ENCODE data around the gene AKAP13. TPM values are rescaled to one million over a fixed set of nuclear protein-coding genes. Genes with fewer than 3 reads are reported as not detected.

The AKAP13 gene, protein sequence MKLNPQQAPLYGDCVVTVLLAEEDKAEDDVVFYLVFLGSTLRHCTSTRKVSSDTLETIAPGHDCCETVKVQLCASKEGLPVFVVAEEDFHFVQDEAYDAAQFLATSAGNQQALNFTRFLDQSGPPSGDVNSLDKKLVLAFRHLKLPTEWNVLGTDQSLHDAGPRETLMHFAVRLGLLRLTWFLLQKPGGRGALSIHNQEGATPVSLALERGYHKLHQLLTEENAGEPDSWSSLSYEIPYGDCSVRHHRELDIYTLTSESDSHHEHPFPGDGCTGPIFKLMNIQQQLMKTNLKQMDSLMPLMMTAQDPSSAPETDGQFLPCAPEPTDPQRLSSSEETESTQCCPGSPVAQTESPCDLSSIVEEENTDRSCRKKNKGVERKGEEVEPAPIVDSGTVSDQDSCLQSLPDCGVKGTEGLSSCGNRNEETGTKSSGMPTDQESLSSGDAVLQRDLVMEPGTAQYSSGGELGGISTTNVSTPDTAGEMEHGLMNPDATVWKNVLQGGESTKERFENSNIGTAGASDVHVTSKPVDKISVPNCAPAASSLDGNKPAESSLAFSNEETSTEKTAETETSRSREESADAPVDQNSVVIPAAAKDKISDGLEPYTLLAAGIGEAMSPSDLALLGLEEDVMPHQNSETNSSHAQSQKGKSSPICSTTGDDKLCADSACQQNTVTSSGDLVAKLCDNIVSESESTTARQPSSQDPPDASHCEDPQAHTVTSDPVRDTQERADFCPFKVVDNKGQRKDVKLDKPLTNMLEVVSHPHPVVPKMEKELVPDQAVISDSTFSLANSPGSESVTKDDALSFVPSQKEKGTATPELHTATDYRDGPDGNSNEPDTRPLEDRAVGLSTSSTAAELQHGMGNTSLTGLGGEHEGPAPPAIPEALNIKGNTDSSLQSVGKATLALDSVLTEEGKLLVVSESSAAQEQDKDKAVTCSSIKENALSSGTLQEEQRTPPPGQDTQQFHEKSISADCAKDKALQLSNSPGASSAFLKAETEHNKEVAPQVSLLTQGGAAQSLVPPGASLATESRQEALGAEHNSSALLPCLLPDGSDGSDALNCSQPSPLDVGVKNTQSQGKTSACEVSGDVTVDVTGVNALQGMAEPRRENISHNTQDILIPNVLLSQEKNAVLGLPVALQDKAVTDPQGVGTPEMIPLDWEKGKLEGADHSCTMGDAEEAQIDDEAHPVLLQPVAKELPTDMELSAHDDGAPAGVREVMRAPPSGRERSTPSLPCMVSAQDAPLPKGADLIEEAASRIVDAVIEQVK (N-terminal part only)
- polyA plus RNA-seq (9.1 and 10.0 TPM in 2 replicates), polyA minus RNA-seq (50.6 and 56.8 TPM in 2 replicates)

DNA sequence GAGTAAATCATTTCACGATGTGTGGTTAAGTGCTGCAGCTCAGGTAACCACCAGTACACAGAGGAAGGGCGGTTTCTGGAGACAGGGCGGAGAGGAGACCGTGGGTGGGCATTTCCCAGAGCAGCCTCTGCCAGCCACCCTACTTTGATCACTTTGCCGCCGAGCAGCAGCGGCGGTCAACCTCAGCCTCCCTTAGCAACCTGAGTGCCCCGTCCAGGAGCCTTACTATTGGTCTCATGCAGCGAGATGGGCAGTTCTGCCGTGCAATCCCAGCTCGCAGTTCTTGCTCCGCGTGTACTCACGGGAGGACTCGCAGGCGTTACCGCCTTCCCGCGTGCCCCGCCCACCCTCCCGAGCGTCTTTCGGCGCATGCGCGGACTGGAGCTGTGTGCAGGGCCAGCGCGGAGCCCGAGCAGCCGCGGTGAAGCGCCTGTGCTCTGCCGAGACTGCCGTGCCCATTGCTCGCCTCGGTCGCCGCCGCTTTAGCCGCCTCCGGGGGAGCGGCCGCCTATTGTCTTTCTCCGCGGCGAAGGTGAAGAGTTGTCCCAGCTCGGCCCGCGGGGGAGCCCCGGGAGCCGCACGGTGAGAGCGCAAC lies at the start of gene AKAP13:
Gene AKAP13 (plus strand): TSS at position 387 of the 595 bp plus-strand sequence. CDS start 105,118 bp downstream, outside the sequence.
- Histone ChIP-seq H3K4me2 (ENCODE audit: low read length) (no peak within 1 kb of the TSS), H3K27me3 (ENCODE audit: insufficient read depth, low read depth, low read length) (no peaks in the 10 kb centered on the region), H3K9me2 (ENCODE audit: insufficient read depth, low read length) (no peaks in the 10 kb centered on the region), H3K27ac (ENCODE audit: low read length) (no peak within 1 kb of the TSS), H3K4me3 (ENCODE audit: low read length) (peak within 1 kb of the TSS; percentile 73), H3K9ac (ENCODE audit: low read length) (peak within 1 kb of the TSS; percentile 36), H3K9me3 (ENCODE audit: low read length) (no peaks in the 10 kb centered on the region), H2AFZ (ENCODE audit: low read depth, low read length) (peak within 1 kb of the TSS; percentile 72), H3F3A (ENCODE audit: insufficient read depth, low read length, poor library complexity, severe bottlenecking) (no peaks in the 10 kb centered on the region), H4K20me1 (ENCODE audit: insufficient read depth) (no peaks in the 10 kb centered on the region), H3K36me3 (ENCODE audit: insufficient read depth, low read length) (no peaks in the 10 kb centered on the region), H3K79me2 (replicated peaks; ENCODE audit: insufficient read depth, low read length) (peaks cover 28% of the 10 kb centered on the region)
- TF ChIP-seq MXI1 (conservative IDR thresholded peaks at IDR 0.05; ENCODE audit: poor library complexity, severe bottlenecking) (peak; percentile 63), POLR2AphosphoS5 (IDR thresholded peaks at IDR 0.05) (no peak), EP300 (conservative IDR thresholded peaks at IDR 0.05; ENCODE audit: poor library complexity, severe bottlenecking) (no peak), SMC3 (conservative IDR thresholded peaks at IDR 0.05; ENCODE audit: poor library complexity) (peak; percentile 7), EZH2 (IDR thresholded peaks at IDR 0.05; ENCODE audit: borderline replicate concordance, insufficient read depth, low read length, poor library complexity, severe bottlenecking) (no peak)
- TF ChIP-seq, protein P1, sequence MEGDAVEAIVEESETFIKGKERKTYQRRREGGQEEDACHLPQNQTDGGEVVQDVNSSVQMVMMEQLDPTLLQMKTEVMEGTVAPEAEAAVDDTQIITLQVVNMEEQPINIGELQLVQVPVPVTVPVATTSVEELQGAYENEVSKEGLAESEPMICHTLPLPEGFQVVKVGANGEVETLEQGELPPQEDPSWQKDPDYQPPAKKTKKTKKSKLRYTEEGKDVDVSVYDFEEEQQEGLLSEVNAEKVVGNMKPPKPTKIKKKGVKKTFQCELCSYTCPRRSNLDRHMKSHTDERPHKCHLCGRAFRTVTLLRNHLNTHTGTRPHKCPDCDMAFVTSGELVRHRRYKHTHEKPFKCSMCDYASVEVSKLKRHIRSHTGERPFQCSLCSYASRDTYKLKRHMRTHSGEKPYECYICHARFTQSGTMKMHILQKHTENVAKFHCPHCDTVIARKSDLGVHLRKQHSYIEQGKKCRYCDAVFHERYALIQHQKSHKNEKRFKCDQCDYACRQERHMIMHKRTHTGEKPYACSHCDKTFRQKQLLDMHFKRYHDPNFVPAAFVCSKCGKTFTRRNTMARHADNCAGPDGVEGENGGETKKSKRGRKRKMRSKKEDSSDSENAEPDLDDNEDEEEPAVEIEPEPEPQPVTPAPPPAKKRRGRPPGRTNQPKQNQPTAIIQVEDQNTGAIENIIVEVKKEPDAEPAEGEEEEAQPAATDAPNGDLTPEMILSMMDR (IDR thresholded peaks at IDR 0.05; ENCODE audit: poor library complexity, severe bottlenecking) = no peak

- Histone ChIP-seq H3K27me3 (ENCODE audit: insufficient read depth, low read depth, low read length) (no peaks in the 10 kb centered on the region), H3K4me2 (ENCODE audit: low read length) (no peak overlapping the region), H3F3A (ENCODE audit: insufficient read depth, low read length, poor library complexity, severe bottlenecking) (no peaks in the 10 kb centered on the region), H2AFZ (ENCODE audit: low read depth, low read length) (no peak overlapping the region), H3K36me3 (ENCODE audit: insufficient read depth, low read length) (no peaks in the 10 kb centered on the region), H3K9me2 (ENCODE audit: insufficient read depth, low read length) (no peaks in the 10 kb centered on the region), H4K20me1 (ENCODE audit: insufficient read depth) (no peaks in the 10 kb centered on the region), H3K79me2 (replicated peaks; ENCODE audit: insufficient read depth, low read length) (no peaks in the 10 kb centered on the region), H3K9me3 (ENCODE audit: low read length) (no peaks in the 10 kb centered on the region), H3K27ac (ENCODE audit: low read length) (no peak overlapping the region), H3K9ac (ENCODE audit: low read length) (no peak overlapping the region), H3K4me3 (ENCODE audit: low read length) (no peak overlapping the region)
- TF ChIP-seq POLR2AphosphoS5 (IDR thresholded peaks at IDR 0.05) = no peak
- peak; percentile 54 for TF ChIP-seq SMC3 (conservative IDR thresholded peaks at IDR 0.05; ENCODE audit: poor library complexity)
- TF ChIP-seq EZH2 (IDR thresholded peaks at IDR 0.05; ENCODE audit: borderline replicate concordance, insufficient read depth, low read length, poor library complexity, severe bottlenecking) = no peak
- TF ChIP-seq RAD21 (conservative IDR thresholded peaks at IDR 0.05) = peak; percentile 72
- TF ChIP-seq MXI1 (conservative IDR thresholded peaks at IDR 0.05; ENCODE audit: poor library complexity, severe bottlenecking) = no peak
- TF ChIP-seq TAF1 (IDR thresholded peaks at IDR 0.05; ENCODE audit: low read depth) = no peak
- TF ChIP-seq, protein P1 (IDR thresholded peaks at IDR 0.05; ENCODE audit: poor library complexity, severe bottlenecking) = peak; percentile 67
- no peak for TF ChIP-seq EP300 (conservative IDR thresholded peaks at IDR 0.05; ENCODE audit: poor library complexity, severe bottlenecking)
- TF ChIP-seq, protein P2, sequence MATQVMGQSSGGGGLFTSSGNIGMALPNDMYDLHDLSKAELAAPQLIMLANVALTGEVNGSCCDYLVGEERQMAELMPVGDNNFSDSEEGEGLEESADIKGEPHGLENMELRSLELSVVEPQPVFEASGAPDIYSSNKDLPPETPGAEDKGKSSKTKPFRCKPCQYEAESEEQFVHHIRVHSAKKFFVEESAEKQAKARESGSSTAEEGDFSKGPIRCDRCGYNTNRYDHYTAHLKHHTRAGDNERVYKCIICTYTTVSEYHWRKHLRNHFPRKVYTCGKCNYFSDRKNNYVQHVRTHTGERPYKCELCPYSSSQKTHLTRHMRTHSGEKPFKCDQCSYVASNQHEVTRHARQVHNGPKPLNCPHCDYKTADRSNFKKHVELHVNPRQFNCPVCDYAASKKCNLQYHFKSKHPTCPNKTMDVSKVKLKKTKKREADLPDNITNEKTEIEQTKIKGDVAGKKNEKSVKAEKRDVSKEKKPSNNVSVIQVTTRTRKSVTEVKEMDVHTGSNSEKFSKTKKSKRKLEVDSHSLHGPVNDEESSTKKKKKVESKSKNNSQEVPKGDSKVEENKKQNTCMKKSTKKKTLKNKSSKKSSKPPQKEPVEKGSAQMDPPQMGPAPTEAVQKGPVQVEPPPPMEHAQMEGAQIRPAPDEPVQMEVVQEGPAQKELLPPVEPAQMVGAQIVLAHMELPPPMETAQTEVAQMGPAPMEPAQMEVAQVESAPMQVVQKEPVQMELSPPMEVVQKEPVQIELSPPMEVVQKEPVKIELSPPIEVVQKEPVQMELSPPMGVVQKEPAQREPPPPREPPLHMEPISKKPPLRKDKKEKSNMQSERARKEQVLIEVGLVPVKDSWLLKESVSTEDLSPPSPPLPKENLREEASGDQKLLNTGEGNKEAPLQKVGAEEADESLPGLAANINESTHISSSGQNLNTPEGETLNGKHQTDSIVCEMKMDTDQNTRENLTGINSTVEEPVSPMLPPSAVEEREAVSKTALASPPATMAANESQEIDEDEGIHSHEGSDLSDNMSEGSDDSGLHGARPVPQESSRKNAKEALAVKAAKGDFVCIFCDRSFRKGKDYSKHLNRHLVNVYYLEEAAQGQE (IDR thresholded peaks at IDR 0.05; ENCODE audit: borderline replicate concordance) = no peak
These were observed 49.4 kb upstream of the AKAP13 start for GRCh38 chr15:85330901-85331588.

Data from neural cell (in vitro differentiated cells).